ENCODE data around the gene PALB2. TPM values are rescaled to one million over a fixed set of nuclear protein-coding genes. Genes with fewer than 3 reads are reported as not detected.

The PALB2 gene
- total and polyA plus RNA-seq, 9 of the 15 experiments (the other 6 are each of a cell fraction or from before 2014, with no cell fraction given): 7.0 to 25.8 (median 15.2) TPM

- TF ChIP-seq MYNN (IDR thresholded peaks at IDR 0.05) (0 out of 2 replicates have a peak, but pooled peaks have one; percentile 47), MYNN (CRISPR knock-in tag; IDR thresholded peaks at IDR 0.05) (no peak), SIN3B (IDR thresholded peaks at IDR 0.05; ENCODE audit: low read depth) (0 out of 2 replicates have a peak, but pooled peaks have one; percentile 24), DPF2 (IDR thresholded peaks at IDR 0.05) (peak; percentile 88), CREB5 (CRISPR knock-in tag; IDR thresholded peaks at IDR 0.05) (peak; percentile 98), ZNF561 (CRISPR knock-in tag; conservative IDR thresholded peaks at IDR 0.05) (peak; percentile 95), RNF2 (IDR thresholded peaks at IDR 0.05) (no peak), ZNF717 (CRISPR knock-in tag; IDR thresholded peaks at IDR 0.05) (peak; percentile 94), ELF2 (CRISPR knock-in tag; IDR thresholded peaks at IDR 0.05) (peak; percentile 87), CEBPB (tag; IDR thresholded peaks at IDR 0.05) (peak; percentile 41; the same call in 1 of the 2 replicates), ZNF347 (CRISPR knock-in tag; IDR thresholded peaks at IDR 0.05; ENCODE audit: low read depth) (peak; percentile 96), FOXA1 (IDR thresholded peaks at IDR 0.05; ENCODE audit: borderline replicate concordance) (no peak), ZBTB2 (IDR thresholded peaks at IDR 0.05) (peak; percentile 89; the same call in 1 of the 2 replicates), ZKSCAN8 (CRISPR knock-in tag; IDR thresholded peaks at IDR 0.05) (peak; percentile 99), ZNF311 (CRISPR knock-in tag; IDR thresholded peaks at IDR 0.05) (peak; percentile 98), GATA2 (CRISPR knock-in tag; IDR thresholded peaks at IDR 0.05) (no peak), FOXA3 (CRISPR knock-in tag; conservative IDR thresholded peaks at IDR 0.05 in 1 of 2, IDR thresholded peaks at IDR 0.05 in 1 of 2) (peak; percentile 67 to 84; a peak in 3 of 4 replicates), CREB3L1 (IDR thresholded peaks at IDR 0.05; ENCODE audit: borderline replicate concordance, low read depth) (peak; percentile 56; the same call in 1 of the 2 replicates), CCNT2 (IDR thresholded peaks at IDR 0.05; ENCODE audit: borderline replicate concordance, extremely low read depth, insufficient read length, low read depth, low read length) (no peak), ZBTB26 (CRISPR knock-in tag; IDR thresholded peaks at IDR 0.05) (peak; percentile 99), HMG20A (CRISPR knock-in tag; conservative IDR thresholded peaks at IDR 0.05) (peak; percentile 90), HSF4 (CRISPR knock-in tag; IDR thresholded peaks at IDR 0.05; ENCODE audit: borderline replicate concordance) (peak; percentile 99)
Measured at GRCh38 chr16:23597003-23597756, 43.9 kb downstream of the PALB2 start (continued).

All from K562 (cell line).